GM18909 (cell line): ENCODE data around the gene OR2F2.

Experiments used
- ATAC-seq: cut with Tn5 transposase; IDR thresholded peaks from one replicate; pipeline ENCODE4 v1.9.1; 2021; ENCODE audit warnings: mild to moderate bottlenecking; ENCODE audit not compliant: unreplicated experiment, poor library complexity

Gene OR2F2, protein sequence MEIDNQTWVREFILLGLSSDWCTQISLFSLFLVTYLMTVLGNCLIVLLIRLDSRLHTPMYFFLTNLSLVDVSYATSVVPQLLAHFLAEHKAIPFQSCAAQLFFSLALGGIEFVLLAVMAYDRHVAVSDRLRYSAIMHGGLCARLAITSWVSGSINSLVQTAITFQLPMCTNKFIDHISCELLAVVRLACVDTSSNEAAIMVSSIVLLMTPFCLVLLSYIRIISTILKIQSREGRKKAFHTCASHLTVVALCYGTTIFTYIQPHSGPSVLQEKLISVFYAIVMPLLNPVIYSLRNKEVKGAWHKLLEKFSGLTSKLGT

GRCh38 chr7:143934526-143935325 is at the start of gene OR2F2:
OR2F2 (plus strand) TSS chr7:143935233; CDS start chr7:143935233, 0 bp downstream.
- no peak for ATAC-seq

DNA sequence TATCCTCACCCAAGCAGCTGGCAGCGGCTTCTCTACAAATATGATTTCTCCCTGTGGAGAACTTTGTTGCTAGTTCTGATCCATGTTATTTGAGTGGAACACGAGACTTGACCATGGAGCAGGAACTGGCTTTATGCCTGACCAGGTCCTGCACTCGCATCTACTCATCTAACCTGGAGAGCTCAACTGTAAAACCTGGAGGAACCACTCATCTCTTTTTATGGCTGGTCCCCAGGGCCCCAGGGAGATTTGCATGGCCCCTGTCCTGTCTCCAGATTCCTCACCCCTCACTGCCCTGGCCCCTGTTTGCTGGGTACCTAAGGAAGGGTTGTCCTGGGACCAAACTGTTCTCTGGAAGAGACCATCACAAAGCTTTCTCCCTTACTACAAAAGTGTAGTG is 49.1 kb upstream of the OR2F2 start:
- peak; percentile 38 for ATAC-seq

DNA sequence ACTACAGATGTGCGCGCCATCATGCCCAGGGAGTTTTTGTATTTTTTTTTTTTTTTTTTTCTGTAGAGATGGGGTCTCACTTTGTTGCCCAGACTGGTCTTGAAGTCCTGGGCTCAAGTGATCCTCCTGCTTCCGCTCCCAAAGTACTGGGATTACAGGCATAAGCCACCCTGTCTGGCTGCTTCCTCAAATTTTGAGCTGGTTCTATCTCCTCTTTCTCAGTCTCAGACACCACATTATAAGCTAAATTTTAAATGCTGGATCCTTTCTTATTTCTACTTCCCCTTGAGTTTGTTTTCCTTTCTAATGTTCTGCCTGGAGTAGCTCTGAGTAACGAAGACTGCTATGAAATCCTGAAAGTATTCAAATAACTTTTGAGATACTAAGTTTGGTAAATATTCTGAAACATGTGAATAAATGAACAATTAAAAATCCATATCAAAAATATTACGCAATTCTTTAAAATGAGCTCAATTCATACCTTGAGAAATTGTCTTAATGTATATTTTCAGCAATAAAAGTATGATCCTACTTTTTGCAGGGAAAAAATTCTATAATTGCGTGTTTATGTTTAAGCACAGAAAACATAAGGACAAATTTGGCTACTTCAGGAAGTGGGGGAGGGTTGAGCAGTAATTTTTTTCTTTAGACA is 48.1 kb upstream of the OR2F2 start:
- ATAC-seq, result no peak

DNA sequence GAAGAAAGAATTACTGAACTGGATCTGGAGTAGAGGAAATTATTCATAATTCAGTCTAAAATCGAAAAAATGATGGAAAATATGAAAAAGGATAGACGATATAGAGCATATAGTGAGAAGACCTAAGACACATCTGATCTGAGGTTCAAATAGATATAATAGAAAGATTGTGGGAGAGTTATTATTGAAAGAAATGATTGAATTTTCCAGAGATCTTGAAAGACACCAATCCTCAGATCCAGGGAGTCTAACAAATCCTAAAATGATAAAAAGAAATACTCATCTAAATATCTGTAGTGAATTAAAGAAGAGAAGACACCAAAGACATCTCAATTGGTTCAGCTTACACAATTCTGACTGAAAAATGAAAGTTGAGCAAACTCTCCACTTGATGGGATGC is 46.0 kb upstream of the OR2F2 start:
- no peak for ATAC-seq

DNA sequence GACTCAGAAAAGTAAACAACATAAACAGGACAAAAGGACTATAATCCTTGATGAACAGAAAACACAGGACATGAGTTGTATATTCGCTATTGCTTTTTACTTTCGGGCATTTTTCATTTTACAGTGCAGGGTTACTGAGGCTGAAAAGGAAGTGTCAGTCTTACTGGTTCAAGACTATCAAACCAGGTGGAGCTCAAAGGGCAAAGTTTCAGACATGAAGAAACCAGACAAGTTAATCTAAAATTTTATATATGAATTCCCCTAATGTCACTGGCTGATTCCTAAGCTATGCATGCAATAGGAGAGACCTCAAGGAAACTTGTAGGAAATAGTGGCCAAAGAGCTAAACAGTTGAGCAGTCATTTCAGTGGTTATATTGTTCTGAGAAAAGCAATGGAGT is 44.5 kb upstream of the OR2F2 start:
- ATAC-seq, result no peak

DNA sequence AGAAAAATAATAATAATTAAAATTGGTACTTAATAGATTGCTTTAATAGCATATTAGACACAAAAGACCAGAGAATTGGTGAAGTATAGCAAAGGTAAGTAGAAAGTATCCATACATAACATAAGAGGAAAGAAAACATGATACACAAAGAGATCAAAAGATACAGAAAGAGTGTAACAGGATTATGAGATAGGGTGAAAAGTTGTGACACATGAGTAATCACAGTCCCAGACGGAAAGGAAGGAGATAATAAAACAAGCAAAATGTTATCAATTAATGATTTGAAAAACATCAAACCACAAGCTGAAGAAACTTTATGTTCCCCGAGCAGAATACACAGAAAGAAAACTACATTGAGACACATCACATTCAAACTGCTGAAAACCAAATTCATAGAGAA is 43.6 kb upstream of the OR2F2 start:
- ATAC-seq, result no peak

GRCh38 chr7:143892527-143893300 is 42.3 kb upstream of the OR2F2 start:
- peak; percentile 99 for ATAC-seq

DNA sequence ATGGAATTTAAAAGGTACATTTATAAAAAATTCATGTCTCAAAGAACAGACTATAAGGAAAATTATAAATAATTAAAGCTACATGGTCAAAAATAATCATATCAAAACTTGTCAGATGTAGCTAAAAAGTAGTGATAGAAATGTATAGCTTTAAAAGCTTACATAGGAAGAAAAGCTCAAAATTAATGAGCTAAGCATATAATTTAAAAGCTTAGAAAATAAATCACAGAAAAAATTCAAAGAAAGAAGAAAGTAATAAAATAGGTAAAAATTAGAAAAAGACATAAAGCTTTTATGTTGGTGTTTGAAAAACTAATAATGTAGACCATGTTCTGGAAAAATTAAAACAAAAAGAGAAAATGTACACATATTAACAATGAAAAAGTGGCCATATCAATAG is 38.4 kb upstream of the OR2F2 start:
- ATAC-seq, result no peak

DNA sequence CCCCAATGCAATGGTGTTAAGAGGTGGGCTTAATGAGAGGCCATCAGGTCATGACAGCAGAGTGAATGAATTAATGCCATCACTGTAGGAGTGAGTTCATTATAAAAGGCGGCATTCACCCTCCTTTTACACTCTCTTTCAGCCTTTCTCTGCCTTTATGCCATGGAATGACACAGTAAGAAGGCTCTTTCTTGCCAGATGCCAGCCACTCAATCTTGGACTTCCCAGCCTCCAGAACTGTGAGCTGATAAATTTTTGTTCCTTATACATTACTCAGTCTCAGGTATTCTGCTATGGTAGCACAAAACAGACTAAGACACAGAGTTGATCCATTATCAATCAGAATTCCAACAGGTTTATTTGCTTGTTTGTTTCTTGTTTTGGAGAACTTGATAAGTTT is 36.2 kb upstream of the OR2F2 start:
- no peak for ATAC-seq

DNA sequence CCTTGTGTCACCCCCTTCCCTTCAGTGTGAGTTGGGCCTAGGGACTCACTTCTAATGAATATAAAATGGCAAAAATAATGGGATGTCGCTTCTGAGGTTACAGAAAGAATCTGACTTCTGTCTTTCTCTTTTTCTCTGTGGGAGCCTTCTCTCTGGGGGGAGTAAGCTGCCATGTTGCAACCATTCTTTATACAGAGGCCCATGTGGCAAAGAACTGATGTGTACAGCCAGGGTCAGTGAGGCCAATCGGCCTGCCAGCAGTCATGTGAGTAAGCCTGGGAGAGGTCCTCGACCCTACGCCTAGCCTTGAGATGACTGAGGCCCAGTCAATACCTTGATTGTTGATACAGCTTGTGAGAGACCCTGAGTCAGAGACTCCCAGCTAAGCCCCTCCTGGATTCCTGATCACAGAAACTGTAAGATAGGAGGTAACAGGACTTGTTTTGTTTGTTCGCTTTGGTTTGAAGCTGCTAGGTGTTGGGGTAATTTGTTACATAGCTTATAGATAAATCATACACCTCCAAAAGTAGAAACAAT is 34.7 kb upstream of the OR2F2 start:
- no peak for ATAC-seq

GRCh38 chr7:143901332-143901667 is 33.7 kb upstream of the OR2F2 start:
- no peak for ATAC-seq

DNA sequence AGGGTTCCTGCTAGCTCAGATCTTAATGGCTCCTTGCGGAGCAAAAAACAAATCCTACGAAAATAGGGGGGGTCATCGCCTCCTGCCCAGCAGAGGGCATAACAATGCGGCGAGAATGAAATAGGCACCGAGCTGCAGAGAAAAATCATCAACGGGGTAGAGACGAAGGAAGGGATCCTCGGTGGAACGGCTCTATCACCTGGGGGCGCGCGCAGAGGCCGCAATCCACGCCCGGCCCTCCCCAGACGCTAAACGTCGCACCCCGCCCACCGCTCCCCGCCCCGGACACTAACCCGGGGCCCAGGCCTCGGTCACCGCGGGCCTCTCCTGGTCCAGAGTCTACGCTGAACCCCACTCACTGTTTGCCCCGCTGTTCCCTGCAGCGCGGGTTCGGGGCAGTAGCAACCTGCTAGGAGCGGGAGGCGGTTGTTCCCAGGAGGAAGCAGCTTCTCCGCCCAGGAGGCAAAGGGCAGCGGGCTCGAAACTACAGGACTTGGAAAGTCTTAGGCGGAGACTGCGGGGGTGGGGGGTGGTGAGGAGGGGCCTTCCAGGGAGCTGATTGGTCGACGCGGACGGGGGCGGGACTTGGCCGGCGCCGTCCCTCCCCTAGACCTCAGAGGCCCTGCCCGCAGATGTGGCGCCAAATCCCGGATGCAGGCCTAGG is 33.2 kb upstream of the OR2F2 start, which contains the start of gene TCAF1:
Gene TCAF1, minus strand, starts transcription at position 509 of the 664 bp plus-strand sequence. CDS start 25,568 bp downstream, outside the sequence.
- peak; percentile 95 for ATAC-seq

- ATAC-seq, result no peak
Observed at GRCh38 chr7:143902332-143902899, 32.6 kb upstream of the OR2F2 start.

DNA sequence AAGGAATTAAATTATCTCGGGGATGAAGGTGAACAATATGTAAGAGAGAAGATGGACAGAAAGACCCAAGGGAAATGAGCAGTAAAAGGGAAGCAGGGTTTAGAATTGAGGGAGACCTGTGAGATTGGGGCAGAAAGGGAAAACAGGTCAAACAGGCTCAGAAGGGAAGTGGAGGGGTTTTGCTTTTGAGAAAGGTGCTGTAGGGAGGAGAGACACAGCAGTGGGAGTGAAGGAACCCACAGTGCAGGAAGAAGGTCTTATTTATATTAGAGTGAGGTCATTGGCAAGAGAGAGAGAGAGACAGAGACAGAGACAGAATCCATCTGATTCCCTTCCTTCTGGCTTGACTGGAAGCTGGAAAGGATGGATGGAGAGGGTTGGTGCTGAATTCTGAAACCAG is 29.5 kb upstream of the OR2F2 start:
- no peak for ATAC-seq

DNA sequence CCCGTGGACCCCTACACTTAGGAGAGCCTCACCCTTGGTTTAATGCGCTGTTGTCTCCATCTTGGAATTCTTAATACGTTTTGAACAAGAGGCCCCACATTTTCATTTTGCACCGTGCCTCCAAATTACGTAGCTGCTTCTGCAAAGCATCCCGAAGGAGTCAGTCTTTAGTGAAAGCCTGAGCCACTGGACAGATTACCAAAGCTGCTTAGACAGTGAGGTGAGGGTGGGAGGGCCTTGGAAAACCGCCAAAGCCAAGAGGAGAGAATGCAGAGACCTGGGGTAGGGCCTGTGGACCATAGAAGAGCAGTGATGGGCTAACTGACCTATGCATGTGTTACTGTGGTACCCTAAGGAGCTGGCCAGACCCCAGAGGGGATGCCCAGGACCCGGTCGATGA is 28.9 kb upstream of the OR2F2 start:
- ATAC-seq, result no peak

DNA sequence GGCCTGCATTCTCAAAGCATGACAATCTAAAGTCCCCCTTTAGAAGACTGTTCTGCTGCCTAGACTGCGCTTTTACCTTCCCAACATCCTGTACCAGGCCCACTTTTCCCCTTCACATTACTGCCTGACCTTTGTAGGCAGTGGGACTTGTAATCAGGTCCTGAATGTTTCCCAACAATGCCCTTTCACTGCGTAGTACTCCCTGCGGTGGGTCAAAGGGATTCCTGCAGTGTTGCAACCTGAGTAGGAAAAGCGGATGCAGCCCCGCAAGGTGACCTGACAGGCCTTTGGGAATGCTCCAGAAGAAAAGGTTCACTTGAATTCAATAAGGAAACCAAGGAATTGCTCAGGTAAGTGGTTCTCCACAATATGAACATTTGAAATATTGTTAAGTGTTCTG is 28.1 kb upstream of the OR2F2 start:
- ATAC-seq, result no peak

- no peak for ATAC-seq
Observed at GRCh38 chr7:143908120-143908519, 26.9 kb upstream of the OR2F2 start.

DNA sequence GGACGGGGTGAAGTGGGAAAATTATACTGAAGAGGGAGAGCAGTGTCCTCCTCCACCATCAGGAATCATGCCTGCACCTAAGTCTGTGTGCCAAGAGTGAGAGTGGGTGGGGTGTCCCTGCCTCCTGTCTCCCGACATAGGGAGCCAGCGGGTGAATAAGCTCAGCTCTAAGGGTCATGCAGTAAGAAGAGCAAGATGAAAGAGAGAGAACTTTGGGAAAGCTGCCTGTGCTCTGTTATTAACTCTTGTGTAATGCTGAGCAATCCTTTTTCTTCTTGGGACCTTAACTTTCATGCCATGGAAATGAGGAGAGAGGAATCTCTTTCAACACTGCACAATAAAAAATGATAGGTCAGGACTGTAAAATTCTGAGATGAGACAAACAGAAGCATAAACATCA is 25.2 kb upstream of the OR2F2 start:
- ATAC-seq, result no peak

GRCh38 chr7:143910473-143911248 is 24.4 kb upstream of the OR2F2 start:
- ATAC-seq, result no peak
